C4-2B (cell line): ENCODE measurements around the gene ST7L.

Source experiments
- H3K27ac ChIP-seq: fragments of 450-650 bp; 2 replicates; pipeline ENCODE4 v1.5.1; 2017
- ZFX ChIP-seq: fragments of 450-650 bp; IDR thresholded peaks from 2 replicates; pipeline ENCODE4 v1.6.1; 2017
- TF ChIP-seq, protein P1 (sequence below): fragments of 450-650 bp; conservative IDR thresholded peaks from 2 replicates; pipeline ENCODE4 v1.5.1; 2017; ENCODE audit warnings: mild to moderate bottlenecking

ST7L gene

DNA sequence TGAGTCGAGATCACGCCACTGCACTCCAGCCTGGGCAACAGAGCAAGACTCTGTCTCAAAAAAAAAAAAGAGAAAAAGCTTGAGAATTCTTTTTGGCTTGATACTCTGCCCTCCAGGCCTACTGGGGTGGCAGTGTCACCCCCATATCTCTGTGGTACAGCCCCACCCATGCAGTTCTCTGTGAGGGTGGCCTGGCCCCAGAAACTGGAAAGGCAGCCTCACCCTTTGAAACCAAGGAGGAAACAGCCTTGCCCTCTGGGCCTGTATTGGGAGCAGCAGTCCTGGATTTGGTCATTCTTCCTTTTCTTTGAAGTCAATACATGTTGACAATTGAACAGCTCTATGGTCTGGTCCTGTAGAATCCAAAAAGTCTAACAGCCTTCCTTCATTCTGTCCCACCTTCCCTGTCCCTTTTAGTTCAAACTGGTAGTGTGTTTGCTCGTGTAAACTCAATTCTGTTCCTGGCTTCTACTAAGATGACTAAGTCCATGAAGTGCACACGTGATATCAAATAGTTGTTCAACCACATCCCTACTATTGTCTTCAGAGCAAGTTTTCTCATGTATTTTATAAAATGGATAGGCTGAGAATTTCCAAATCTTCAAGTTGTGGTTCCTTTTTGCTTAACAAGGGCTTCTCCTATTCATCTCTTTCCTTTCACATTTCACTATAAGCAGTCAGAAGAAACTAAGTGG lies 13.2 kb downstream of the ST7L start:
- H3K27ac ChIP-seq = no peak overlapping the region

DNA sequence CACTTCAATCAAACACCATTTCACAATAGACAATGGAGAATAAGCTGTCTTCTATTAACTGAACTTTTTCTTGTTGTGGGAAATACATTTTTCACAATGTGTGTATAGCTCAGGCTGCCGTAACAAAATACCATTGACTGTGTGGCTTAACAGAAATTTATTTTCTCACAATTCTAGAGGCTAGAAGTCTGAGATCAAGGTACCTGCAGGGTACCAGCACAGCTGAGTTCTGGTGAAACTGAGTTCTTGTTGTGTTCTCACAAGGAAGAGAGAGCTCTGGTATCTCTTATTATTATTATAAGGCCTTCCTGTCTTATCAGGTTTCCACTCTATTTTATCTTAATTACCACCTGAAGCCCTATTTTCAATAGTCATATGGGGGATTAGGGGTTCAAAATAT lies 15.4 kb downstream of the ST7L start:
- no peak for TF ChIP-seq ZFX
- TF ChIP-seq, protein P1, sequence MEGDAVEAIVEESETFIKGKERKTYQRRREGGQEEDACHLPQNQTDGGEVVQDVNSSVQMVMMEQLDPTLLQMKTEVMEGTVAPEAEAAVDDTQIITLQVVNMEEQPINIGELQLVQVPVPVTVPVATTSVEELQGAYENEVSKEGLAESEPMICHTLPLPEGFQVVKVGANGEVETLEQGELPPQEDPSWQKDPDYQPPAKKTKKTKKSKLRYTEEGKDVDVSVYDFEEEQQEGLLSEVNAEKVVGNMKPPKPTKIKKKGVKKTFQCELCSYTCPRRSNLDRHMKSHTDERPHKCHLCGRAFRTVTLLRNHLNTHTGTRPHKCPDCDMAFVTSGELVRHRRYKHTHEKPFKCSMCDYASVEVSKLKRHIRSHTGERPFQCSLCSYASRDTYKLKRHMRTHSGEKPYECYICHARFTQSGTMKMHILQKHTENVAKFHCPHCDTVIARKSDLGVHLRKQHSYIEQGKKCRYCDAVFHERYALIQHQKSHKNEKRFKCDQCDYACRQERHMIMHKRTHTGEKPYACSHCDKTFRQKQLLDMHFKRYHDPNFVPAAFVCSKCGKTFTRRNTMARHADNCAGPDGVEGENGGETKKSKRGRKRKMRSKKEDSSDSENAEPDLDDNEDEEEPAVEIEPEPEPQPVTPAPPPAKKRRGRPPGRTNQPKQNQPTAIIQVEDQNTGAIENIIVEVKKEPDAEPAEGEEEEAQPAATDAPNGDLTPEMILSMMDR = no peak
- H3K27ac ChIP-seq = no peak overlapping the region

More for the DNA sequence above, 13.2 kb downstream of the ST7L start:
- TF ChIP-seq, protein P1 = no peak
- no peak for TF ChIP-seq ZFX

DNA sequence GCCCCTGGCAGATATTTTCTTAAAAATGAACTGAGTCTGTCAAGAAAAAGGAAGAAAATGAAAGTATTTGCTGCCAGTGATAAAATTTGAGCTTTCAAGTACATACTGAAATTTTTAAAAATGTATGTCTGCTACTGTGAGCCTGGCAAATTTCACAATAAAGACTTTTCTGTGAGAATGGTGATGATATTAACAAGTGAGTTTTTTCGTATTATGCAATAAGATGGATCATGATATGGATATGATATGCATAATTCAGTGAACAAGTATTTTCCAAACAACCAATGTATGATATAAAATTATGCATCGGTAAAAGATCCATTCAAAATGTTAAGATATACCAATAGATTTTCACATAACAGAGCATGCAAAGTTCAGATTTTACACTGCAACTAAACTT lies 15.9 kb downstream of the ST7L start:
- no peak for TF ChIP-seq ZFX
- TF ChIP-seq, protein P1 = no peak
- H3K27ac ChIP-seq = no peak overlapping the region

DNA sequence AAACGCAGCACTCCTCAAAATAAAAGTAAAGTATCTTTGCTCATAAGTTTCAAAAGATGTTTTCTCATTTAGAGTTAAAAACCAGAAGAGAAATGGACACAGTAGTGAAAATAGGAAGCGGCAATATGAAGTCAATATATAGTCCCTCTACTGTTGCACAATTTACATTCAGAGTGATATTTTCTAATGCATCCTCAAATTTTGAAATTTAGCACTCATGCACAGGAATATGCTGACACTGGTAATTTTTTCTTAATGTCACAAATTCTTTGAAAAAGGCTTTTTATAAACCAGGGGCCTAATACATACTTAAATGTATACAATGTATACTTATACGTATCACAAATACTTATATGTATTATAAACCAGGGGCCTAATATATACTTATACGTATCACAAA lies 19.5 kb downstream of the ST7L start:
- H3K27ac ChIP-seq = no peak overlapping the region
- TF ChIP-seq ZFX = no peak
- TF ChIP-seq, protein P1 = no peak

DNA sequence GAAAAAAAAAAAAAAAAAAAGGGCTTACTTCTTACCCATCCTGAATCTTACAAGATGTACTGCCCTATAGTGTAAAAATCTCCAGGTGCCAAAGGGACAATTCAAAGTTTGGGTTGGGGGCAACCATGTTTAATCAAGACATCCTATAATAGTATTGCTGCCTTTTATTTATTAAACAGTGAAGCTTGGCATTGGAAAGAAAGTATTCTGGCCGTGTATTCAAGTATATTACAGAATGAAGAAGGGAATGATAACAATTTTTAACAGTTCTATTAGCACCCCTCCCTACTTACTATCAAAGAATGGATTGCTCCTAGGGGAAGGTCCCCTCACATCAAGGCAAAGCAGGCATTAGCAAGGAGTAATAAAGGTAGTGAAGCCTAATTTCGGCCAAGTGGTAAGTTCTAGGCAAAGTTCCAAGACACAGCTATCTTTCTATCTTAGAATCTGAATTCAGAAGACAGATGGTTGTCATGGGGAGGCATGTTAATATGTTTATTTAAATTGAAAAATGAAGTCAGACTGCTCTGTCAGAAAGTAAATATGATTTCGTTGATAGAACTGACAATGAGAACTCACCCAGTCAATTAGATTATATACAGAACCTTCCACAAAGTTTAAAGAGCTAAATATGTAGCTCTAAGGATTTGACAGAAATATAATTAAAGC lies 24.6 kb downstream of the ST7L start:
- no peak overlapping the region for H3K27ac ChIP-seq

DNA sequence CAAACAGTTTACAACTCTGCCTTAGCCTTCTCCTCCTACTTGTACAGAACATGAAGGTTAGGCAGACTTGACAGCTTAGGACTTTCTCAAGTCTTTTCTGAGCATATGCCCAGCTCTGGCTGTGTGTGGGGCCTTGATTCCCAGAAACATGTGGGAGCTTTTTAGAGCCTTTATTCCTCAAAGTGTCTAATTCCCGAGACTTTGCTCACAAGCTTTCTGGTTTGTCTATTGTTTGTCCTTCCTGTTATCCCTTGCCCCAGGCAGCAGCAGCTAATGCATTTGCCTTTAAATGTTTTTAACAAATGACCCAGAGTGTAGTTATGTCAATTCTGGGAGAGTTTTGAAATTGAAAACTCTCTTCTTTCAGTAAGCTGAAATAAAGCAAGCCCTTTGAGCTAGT lies 29.2 kb downstream of the ST7L start:
- no peak for TF ChIP-seq ZFX
- TF ChIP-seq, protein P1 = no peak
- H3K27ac ChIP-seq = no peak overlapping the region

More for the DNA sequence above, 24.6 kb downstream of the ST7L start:
- no peak for TF ChIP-seq ZFX
- TF ChIP-seq, protein P1 = no peak

DNA sequence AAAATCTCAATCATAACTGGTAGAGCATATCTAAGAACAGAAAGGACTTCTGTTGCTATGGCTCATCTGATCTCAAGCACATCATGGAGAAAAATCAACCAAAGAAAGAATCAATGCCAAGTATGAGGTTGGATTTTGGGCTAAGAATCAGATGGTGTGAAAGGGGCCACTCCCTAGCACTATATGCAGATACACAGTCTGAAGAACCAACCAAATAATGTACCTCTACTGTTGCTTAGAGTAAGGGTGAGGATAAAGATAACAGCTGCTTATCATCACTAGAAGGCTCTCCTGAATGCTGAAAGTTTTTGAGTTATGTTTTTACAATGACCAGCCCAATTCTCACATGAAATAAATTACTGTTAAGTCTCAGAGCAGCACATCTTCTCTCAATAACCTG lies 35.6 kb downstream of the ST7L start:
- TF ChIP-seq, protein P1 = no peak
- no peak for TF ChIP-seq ZFX
- no peak overlapping the region for H3K27ac ChIP-seq
